ENCODE results near the gene TSSK6.
"Not testable (repeated sequence)": the region's sequence is repeated elsewhere in the genome, so short reads cannot be mapped to it uniquely, and the experiment has no call there.

The TSSK6 gene

GRCh38 chr19:19486343-19487076, 28.8 kb downstream of the TSSK6 start:
- no peak for DNase-seq

- DNase-seq = no peak
These were observed 29.4 kb downstream of the TSSK6 start for GRCh38 chr19:19485998-19486290.

GRCh38 chr19:19485161-19485997, 30.0 kb downstream of the TSSK6 start:
- DNase-seq = no peak

- no peak for DNase-seq
These were observed 32.3 kb downstream of the TSSK6 start for GRCh38 chr19:19482809-19483596.

GRCh38 chr19:19480688-19481087, 34.7 kb downstream of the TSSK6 start:
- DNase-seq = no peak

GRCh38 chr19:19477705-19478383, 37.5 kb downstream of the TSSK6 start:
- DNase-seq = no peak

- no peak for DNase-seq
These were observed 39.2 kb downstream of the TSSK6 start for GRCh38 chr19:19475849-19476828.

DNA sequence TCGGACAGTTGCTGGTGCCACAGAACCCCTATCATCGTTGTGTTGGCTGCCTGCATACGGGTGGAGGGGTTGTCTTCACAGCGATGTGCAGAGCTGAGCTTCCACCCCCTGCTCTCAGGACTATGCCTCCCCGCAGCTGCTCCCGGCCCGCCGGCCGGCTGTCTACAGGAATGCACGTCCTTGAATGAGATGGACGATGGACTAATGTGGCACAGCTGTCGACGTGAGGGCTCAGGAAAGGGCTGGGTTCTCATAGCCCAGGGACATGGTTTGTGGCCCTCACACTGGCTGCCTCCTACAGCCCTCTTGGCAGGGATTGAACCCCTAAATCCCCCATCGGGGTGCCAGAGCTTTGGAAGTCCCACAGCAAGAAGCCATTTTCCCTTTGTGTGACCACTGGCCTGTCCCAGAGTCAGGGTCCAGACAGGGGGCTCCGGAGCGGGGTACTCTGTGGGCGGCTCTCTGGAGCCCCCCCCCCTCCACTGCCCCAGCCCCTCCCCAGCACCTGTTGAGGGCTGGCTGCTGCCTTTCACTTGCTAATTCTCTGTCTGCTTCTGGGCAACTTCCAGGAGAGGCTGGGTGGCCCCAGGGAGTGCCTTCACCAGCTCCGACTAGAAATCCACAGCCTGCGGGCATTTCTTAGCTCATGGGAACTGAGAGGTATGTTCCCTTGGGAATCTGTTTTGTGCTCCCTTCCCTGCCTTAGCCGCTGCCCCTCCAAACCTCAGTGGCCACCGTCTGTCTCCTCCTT, 40.2 kb downstream of the TSSK6 start:
- no peak for DNase-seq

GRCh38 chr19:19472106-19472505, 43.2 kb downstream of the TSSK6 start:
- DNase-seq = not testable (repeated sequence)

DNA sequence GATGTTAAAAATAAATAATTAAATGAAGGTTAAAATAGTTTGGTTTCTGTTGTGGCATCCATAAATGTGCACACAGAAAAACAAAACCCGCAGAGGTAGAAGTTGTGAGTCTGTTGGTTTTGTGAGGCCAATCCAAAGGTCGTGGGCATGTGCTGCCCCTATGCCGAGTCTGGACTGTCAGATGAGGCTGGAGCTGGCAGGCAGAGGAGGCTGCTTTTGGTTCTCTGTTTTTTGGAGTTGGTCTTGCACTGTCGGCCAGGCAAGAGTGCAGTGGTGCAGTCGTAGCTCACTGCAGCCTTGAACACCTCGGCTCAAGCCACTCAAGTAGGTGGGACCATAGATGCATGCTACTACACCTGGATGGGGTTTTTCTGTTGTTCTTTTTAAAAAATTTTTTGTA, 43.7 kb downstream of the TSSK6 start:
- no peak for DNase-seq

GRCh38 chr19:19470579-19470978, 44.8 kb downstream of the TSSK6 start:
- no peak for DNase-seq

DNA sequence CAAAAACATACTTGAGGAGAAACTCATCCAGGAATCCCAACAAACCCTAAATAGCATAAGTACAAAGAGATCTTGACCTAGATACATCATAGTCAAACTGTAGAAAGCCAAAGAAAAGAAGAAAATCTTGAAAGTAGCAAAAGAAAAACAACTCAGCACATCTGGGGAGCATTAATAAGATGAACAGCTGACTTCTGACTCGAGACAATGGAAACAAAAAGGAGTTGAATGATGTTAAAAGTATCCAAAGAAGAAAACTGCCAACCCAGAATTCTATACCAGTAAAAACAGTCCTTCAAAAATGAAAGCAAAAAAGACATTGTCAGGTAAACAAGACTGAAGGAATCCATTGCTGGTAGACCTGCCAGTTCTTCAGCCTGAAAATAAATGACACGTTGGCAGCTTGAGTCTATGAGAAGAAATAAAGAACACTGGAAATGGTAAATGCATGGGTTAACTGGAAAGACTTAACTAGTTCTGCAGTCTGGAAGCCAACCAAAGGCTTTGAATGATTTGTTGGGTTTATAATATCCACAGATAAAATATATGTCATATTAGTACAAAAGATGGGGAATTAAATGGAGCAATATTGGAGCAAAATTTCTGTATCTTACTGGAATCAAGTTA, 46.8 kb downstream of the TSSK6 start:
- DNase-seq = no peak

GRCh38 chr19:19466201-19466600, 49.1 kb downstream of the TSSK6 start:
- DNase-seq = no peak

DNA sequence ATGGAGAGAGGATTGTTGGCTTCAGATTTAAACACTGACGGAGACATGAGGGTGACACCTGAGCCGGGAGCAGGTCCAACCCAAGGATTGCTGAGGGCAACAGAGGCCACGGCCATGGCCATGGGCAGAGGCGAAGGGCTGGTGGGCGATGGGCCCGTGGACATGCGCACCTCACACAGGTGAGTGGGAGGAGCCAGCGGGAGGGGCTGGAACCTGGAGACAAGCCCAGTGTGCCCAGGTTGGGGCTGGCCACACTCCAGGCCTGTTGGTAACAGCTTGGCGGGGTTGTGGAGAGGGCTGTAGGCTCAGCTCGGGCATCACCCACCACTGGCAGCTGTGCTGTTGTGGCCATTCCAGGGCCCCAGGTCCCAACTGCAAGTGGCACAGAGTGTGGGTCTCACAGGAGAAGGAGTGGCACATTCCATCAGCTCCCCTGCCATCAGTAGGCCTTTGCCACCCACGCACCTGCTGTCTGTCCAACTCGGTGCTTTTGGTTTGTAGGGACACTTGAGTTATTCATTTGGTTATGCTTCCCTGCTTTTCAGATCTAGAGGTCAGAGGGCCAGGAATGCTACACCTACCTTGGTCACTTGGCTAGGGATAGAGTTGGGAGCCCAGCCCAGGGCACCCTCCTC, 49.8 kb downstream of the TSSK6 start:
- DNase-seq = no peak

GRCh38 chr19:19464339-19465098, 50.8 kb downstream of the TSSK6 start:
- DNase-seq = no peak

All from NCI-H226 (cell line).